IPS-18a (cell line): ENCODE data around the gene RPS29.

Experiments used
- H3K27ac ChIP-seq: one replicate; pipeline ENCODE4 v1.5.1; 2013; ENCODE audit warnings: low read length
- H3K27me3 ChIP-seq: one replicate; pipeline ENCODE4 v1.6.1; 2013; ENCODE audit warnings: mild to moderate bottlenecking, low read length; ENCODE audit not compliant: control insufficient read depth, insufficient read depth
- H3K36me3 ChIP-seq: one replicate; pipeline ENCODE4 v1.6.1; 2013; ENCODE audit warnings: low read depth, low read length; ENCODE audit not compliant: control insufficient read depth
- H3K4me1 ChIP-seq: one replicate; pipeline ENCODE4 v1.6.1; 2013; ENCODE audit warnings: low read depth, low read length; ENCODE audit not compliant: control insufficient read depth
- H3K4me3 ChIP-seq: one replicate; pipeline ENCODE4 v1.5.1; 2013; ENCODE audit warnings: low read length
- H3K9ac ChIP-seq: one replicate; pipeline ENCODE4 v1.6.1; 2013; ENCODE audit warnings: mild to moderate bottlenecking, low read length, moderate library complexity
- H3K9me3 ChIP-seq: one replicate; pipeline ENCODE4 v1.6.1; 2013; ENCODE audit warnings: low read depth, low read length; ENCODE audit not compliant: control insufficient read depth

RPS29 gene

GRCh38 chr14:49585803-49586672, at the start of gene RPS29:
RPS29 (minus strand) TSS chr14:49586380; CDS start chr14:49586346, 34 bp downstream.
- Histone ChIP-seq H3K9ac (peak within 1 kb of the TSS; percentile 92), H3K36me3 (peaks cover 26% of the 10 kb centered on the region), H3K4me1 (peaks cover 9% of the 10 kb centered on the region), H3K4me3 (peak within 1 kb of the TSS; percentile 98), H3K27me3 (no peaks in the 10 kb centered on the region), H3K9me3 (no peaks in the 10 kb centered on the region), H3K27ac (peak within 1 kb of the TSS; percentile 91)

- Histone ChIP-seq H3K4me1 (no peaks in the 10 kb centered on the region), H3K36me3 (peaks cover 12% of the 10 kb centered on the region), H3K4me3 (peak within 1 kb of the TSS; percentile 100), H3K27ac (peak within 1 kb of the TSS; percentile 99), H3K27me3 (no peaks in the 10 kb centered on the region), H3K9ac (peak within 1 kb of the TSS; percentile 98), H3K9me3 (no peaks in the 10 kb centered on the region)
Observed at GRCh38 chr14:49634547-49635334, 48.6 kb upstream of the RPS29 start, which contains the start of gene DNAAF2. DNAAF2 (minus strand) TSS chr14:49635244; CDS start chr14:49635149, 95 bp downstream.

GRCh38 chr14:49633640-49634546, 47.7 kb upstream of the RPS29 start:
- no peaks in the 10 kb centered on the region for H3K4me1 ChIP-seq
- peak overlapping the region; percentile 99 for H3K27ac ChIP-seq
- H3K9ac ChIP-seq = peak overlapping the region; percentile 98
- peak overlapping the region; percentile 100 for H3K4me3 ChIP-seq
- no peaks in the 10 kb centered on the region for H3K27me3 ChIP-seq
- H3K9me3 ChIP-seq = no peaks in the 10 kb centered on the region
- H3K36me3 ChIP-seq = peaks cover 12% of the 10 kb centered on the region

- H3K27ac ChIP-seq = no peak overlapping the region
- no peaks in the 10 kb centered on the region for H3K27me3 ChIP-seq
- H3K9me3 ChIP-seq = no peaks in the 10 kb centered on the region
- peaks cover 16% of the 10 kb centered on the region for H3K36me3 ChIP-seq
- peaks cover 11% of the 10 kb centered on the region for H3K4me1 ChIP-seq
- H3K9ac ChIP-seq = no peak overlapping the region
- no peak overlapping the region for H3K4me3 ChIP-seq
Observed at GRCh38 chr14:49623941-49624839, 38.0 kb upstream of the RPS29 start.

- Histone ChIP-seq H3K36me3 (peaks cover 23% of the 10 kb centered on the region), H3K27me3 (no peaks in the 10 kb centered on the region), H3K9me3 (no peaks in the 10 kb centered on the region), H3K27ac (no peak overlapping the region), H3K4me3 (peak overlapping the region; percentile 91), H3K4me1 (peaks cover 11% of the 10 kb centered on the region), H3K9ac (no peak overlapping the region)
Observed at GRCh38 chr14:49623387-49623786, 37.2 kb upstream of the RPS29 start.

GRCh38 chr14:49622022-49622607, 35.9 kb upstream of the RPS29 start:
- Histone ChIP-seq H3K36me3 (peaks cover 30% of the 10 kb centered on the region), H3K9me3 (no peaks in the 10 kb centered on the region), H3K27me3 (no peaks in the 10 kb centered on the region), H3K9ac (no peak overlapping the region), H3K27ac (no peak overlapping the region), H3K4me1 (peaks cover 11% of the 10 kb centered on the region), H3K4me3 (peak overlapping the region; percentile 91)

GRCh38 chr14:49621114-49621881, 35.1 kb upstream of the RPS29 start:
- H3K4me1 ChIP-seq = peaks cover 11% of the 10 kb centered on the region
- no peak overlapping the region for H3K27ac ChIP-seq
- peak overlapping the region; percentile 87 for H3K9ac ChIP-seq
- peaks cover 28% of the 10 kb centered on the region for H3K36me3 ChIP-seq
- H3K4me3 ChIP-seq = peak overlapping the region; percentile 91
- H3K9me3 ChIP-seq = no peaks in the 10 kb centered on the region
- no peaks in the 10 kb centered on the region for H3K27me3 ChIP-seq

- Histone ChIP-seq H3K27ac (peak within 1 kb of the TSS; percentile 68), H3K9me3 (no peaks in the 10 kb centered on the region), H3K27me3 (no peaks in the 10 kb centered on the region), H3K9ac (peak within 1 kb of the TSS; percentile 87), H3K4me1 (peaks cover 11% of the 10 kb centered on the region), H3K36me3 (peaks cover 24% of the 10 kb centered on the region), H3K4me3 (peak within 1 kb of the TSS; percentile 91)
Observed at GRCh38 chr14:49620182-49621113, 34.3 kb upstream of the RPS29 start, which contains the start of the genes MGAT2 and RPL36AL. MGAT2 (plus strand) TSS chr14:49620799; CDS start chr14:49621269, 470 bp downstream. RPL36AL (minus strand) TSS chr14:49620626; CDS start chr14:49619104, 1,522 bp downstream.

GRCh38 chr14:49619730-49620129, 33.5 kb upstream of the RPS29 start:
- peaks cover 11% of the 10 kb centered on the region for H3K4me1 ChIP-seq
- peak overlapping the region; percentile 87 for H3K9ac ChIP-seq
- H3K4me3 ChIP-seq = peak overlapping the region; percentile 91
- no peaks in the 10 kb centered on the region for H3K9me3 ChIP-seq
- H3K27ac ChIP-seq = no peak overlapping the region
- no peaks in the 10 kb centered on the region for H3K27me3 ChIP-seq
- peaks cover 23% of the 10 kb centered on the region for H3K36me3 ChIP-seq
